T-helper 22 cell (primary cell): ENCODE data around the gene ZNRF4.
"Not testable (repeated sequence)": the region's sequence is repeated elsewhere in the genome, so short reads cannot be mapped to it uniquely, and the experiment has no call there.

Source experiments
- DNase-seq: peaks from one replicate; pipeline ENCODE4 v3.0.0-alpha.2; 2020; ENCODE audit warnings: low read depth

The ZNRF4 gene

GRCh38 chr19:5477451-5478215, 22.4 kb downstream of the ZNRF4 start:
- DNase-seq = no peak

- no peak for DNase-seq
These were observed 23.2 kb downstream of the ZNRF4 start for GRCh38 chr19:5478241-5478924.

- DNase-seq = no peak
These were observed 23.8 kb downstream of the ZNRF4 start for GRCh38 chr19:5478925-5479588.

GRCh38 chr19:5479958-5480357, 24.7 kb downstream of the ZNRF4 start:
- no peak for DNase-seq

GRCh38 chr19:5480427-5480836, 25.2 kb downstream of the ZNRF4 start:
- DNase-seq = no peak

GRCh38 chr19:5481957-5482356, 26.7 kb downstream of the ZNRF4 start:
- DNase-seq = no peak

- no peak for DNase-seq
These were observed 29.4 kb downstream of the ZNRF4 start for GRCh38 chr19:5484398-5485285.

- no peak for DNase-seq
These were observed 30.0 kb downstream of the ZNRF4 start for GRCh38 chr19:5485286-5485636.

- DNase-seq = not testable (repeated sequence)
These were observed 30.4 kb downstream of the ZNRF4 start for GRCh38 chr19:5485658-5486057.

GRCh38 chr19:5487222-5487621, 32.0 kb downstream of the ZNRF4 start:
- DNase-seq = no peak

- no peak for DNase-seq
These were observed 34.3 kb downstream of the ZNRF4 start for GRCh38 chr19:5489551-5489950.

GRCh38 chr19:5491565-5491964, 36.3 kb downstream of the ZNRF4 start:
- DNase-seq = no peak

- no peak for DNase-seq
These were observed 37.0 kb downstream of the ZNRF4 start for GRCh38 chr19:5492281-5492634.

- no peak for DNase-seq
These were observed 37.6 kb downstream of the ZNRF4 start for GRCh38 chr19:5492635-5493409.

- DNase-seq = no peak
These were observed 39.6 kb downstream of the ZNRF4 start for GRCh38 chr19:5494773-5495172.

- DNase-seq = no peak
These were observed 40.6 kb downstream of the ZNRF4 start for GRCh38 chr19:5495792-5496191.

- DNase-seq = no peak
These were observed 42.1 kb downstream of the ZNRF4 start for GRCh38 chr19:5497297-5497696.

- DNase-seq = no peak
These were observed 43.8 kb downstream of the ZNRF4 start for GRCh38 chr19:5498830-5499550.

- no peak for DNase-seq
These were observed 46.7 kb downstream of the ZNRF4 start for GRCh38 chr19:5501907-5502306.

GRCh38 chr19:5503598-5503997, 48.4 kb downstream of the ZNRF4 start:
- no peak for DNase-seq

- no peak for DNase-seq
These were observed 48.9 kb downstream of the ZNRF4 start for GRCh38 chr19:5504114-5504513.
